Panc1 (cell line): Measurements from ENCODE around the gene FYN. TPM values are rescaled to one million over a fixed set of nuclear protein-coding genes. Genes with fewer than 3 reads are reported as not detected.

Source experiments
- ATAC-seq: fragments of 200-7000 bp; cut with Tn5 transposase; 2 replicates; pipeline ENCODE4 v1.9.1; 2020; ENCODE audit warnings: mild to moderate bottlenecking, moderate library complexity
- BruUV-seq: library from RNA; stranded (reverse); fragments of 400-500 nt; replicated peaks from 2 replicates; lab custom pipeline; 2021; lab: Mats Ljungman, UMichigan
- CTCF ChIA-PET: fragments of 300-600 bp; sonication (Branson Sonifier 250); formaldehyde crosslinking; loops from one replicate; lab custom pipeline; 2022; ENCODE audit warnings: antibody characterized with exemption; lab: Charles Lee
- POLR2A ChIA-PET: fragments of 300-600 bp; sonication (Branson Sonifier 250); formaldehyde crosslinking; loops from one replicate; lab custom pipeline; 2022; ENCODE audit warnings: antibody characterized with exemption; lab: Charles Lee
- DNase-seq: peaks from one replicate; pipeline ENCODE4 v3.0.0-alpha.2; 2010; ENCODE audit warnings: low read depth, low spot score
- H3K27ac ChIP-seq: 2 replicates; pipeline ENCODE4 v1.5.1; 2011; ENCODE audit warnings: mild to moderate bottlenecking, low read length, inconsistent platforms
- H3K27me3 ChIP-seq: fragments of 200-500 bp; sonication (Bioruptor generic); 2 replicates; pipeline ENCODE4 v1.6.0; 2014; ENCODE audit warnings: low read length, inconsistent platforms; ENCODE audit not compliant: control insufficient read depth, insufficient read depth
- H3K36me3 ChIP-seq: fragments of 200-500 bp; sonication (Bioruptor generic); 2 replicates; pipeline ENCODE4 v1.5.1; 2014; ENCODE audit warnings: inconsistent platforms, mild to moderate bottlenecking, low read length, moderate library complexity; ENCODE audit not compliant: control insufficient read depth, insufficient read depth
- H3K4me1 ChIP-seq: 2 replicates; pipeline ENCODE4 v1.5.1; 2011; ENCODE audit warnings: inconsistent platforms, mild to moderate bottlenecking, low read length, moderate library complexity; ENCODE audit not compliant: control insufficient read depth, insufficient read depth
- H3K4me3 ChIP-seq, 2 experiments: 2 replicates each; pipeline ENCODE4 v1.5.1; 2011 to 2012; ENCODE audit warnings: low read depth in 2 of 2, low read length in 2 of 2, mild to moderate bottlenecking in 2 of 2, inconsistent platforms in 1 of 2, moderate library complexity in 1 of 2
- H3K9me3 ChIP-seq: fragments of 200-500 bp; sonication (Bioruptor generic); 2 replicates; pipeline ENCODE4 v1.5.1; 2014; ENCODE audit warnings: low read depth, mild to moderate bottlenecking, inconsistent platforms, low read length, moderate library complexity; ENCODE audit not compliant: control insufficient read depth, insufficient read depth
- CTCF ChIP-seq: fragments of 450-650 bp; IDR thresholded peaks from 2 replicates; pipeline ENCODE4 v1.5.1; 2017; ENCODE audit warnings: mild to moderate bottlenecking
- POLR2AphosphoS5 ChIP-seq: IDR thresholded peaks from 2 replicates; pipeline ENCODE4 v1.6.1; 2012; ENCODE audit warnings: mild to moderate bottlenecking, low read depth, low read length, moderate library complexity
- REST ChIP-seq, 2 experiments: IDR thresholded peaks; 2 replicates each; pipeline ENCODE4 v1.6.1; 2011 to 2012; ENCODE audit warnings: low read depth in 2 of 2, control low read depth in 1 of 2, low read length in 1 of 2, mild to moderate bottlenecking in 1 of 2, moderate library complexity in 1 of 2; ENCODE audit not compliant: insufficient read depth in 1 of 2
- SIN3A ChIP-seq: IDR thresholded peaks from 2 replicates; pipeline ENCODE4 v1.6.1; 2012; ENCODE audit warnings: low read depth, mild to moderate bottlenecking, low read length, moderate library complexity, borderline replicate concordance; ENCODE audit not compliant: insufficient read depth
- TCF7L2 ChIP-seq: IDR thresholded peaks from 2 replicates; pipeline ENCODE4 v1.6.1; 2011; ENCODE audit warnings: mild to moderate bottlenecking, low read depth, low read length, inconsistent platforms
- in situ Hi-C: cut with HindIII; loops from 2 replicates; pipeline ENCODE4 v1.10.0; 2016; ENCODE audit warnings: low sequenced_read_pairs, low pct_unique_long_range_greater_than_20kb
- intact Hi-C: fragments of 100-400 bp; cut with micrococcal nuclease; formaldehyde crosslinking; loops from one replicate; pipeline ENCODE4 v1.10.0; 2022; ENCODE audit not compliant: unreplicated experiment
- total RNA-seq: library from RNA; stranded (reverse); gene quantifications from one replicate; pipeline ENCODE4 v1.2.1, GENCODE V29; 2021; ENCODE audit not compliant: unreplicated experiment

The FYN gene
- total RNA-seq, 1 experiment from 2014 or later, result 4.2 TPM

- Histone ChIP-seq H3K27ac (no peak overlapping the region), H3K27me3 (peaks cover 2% of the 10 kb centered on the region; the same call in 1 of the 2 replicates), H3K4me3 (no peak overlapping the region), H3K9me3 (no peaks in the 10 kb centered on the region), H3K36me3 (no peaks in the 10 kb centered on the region), H3K4me1 (no peaks in the 10 kb centered on the region)
- ATAC-seq (no peak), DNase-seq (no peak)
- intact Hi-C loops, result no loop called here
- BruUV-seq, result no TSS peak
- CTCF ChIA-PET, result no interaction called here
- TF ChIP-seq TCF7L2, result no peak
- TF ChIP-seq CTCF, result no peak
- no peak for TF ChIP-seq REST (IDR thresholded peaks at IDR 0.05; ENCODE audit: insufficient read depth in 1 of 2, low read depth in 2 of 2, low read length in 1 of 2)
- TF ChIP-seq SIN3A, result no peak
- TF ChIP-seq POLR2AphosphoS5, result no peak
- POLR2A ChIA-PET, result no interaction called here
- in situ Hi-C loops, result no loop called here
Measured at GRCh38 chr6:111769365-111770152, 103.7 kb downstream of the FYN start.

- Histone ChIP-seq H3K27ac (no peak overlapping the region), H3K4me3 (no peak overlapping the region), H3K27me3 (peaks cover 2% of the 10 kb centered on the region; the same call in 1 of the 2 replicates), H3K36me3 (no peaks in the 10 kb centered on the region), H3K4me1 (no peaks in the 10 kb centered on the region), H3K9me3 (no peaks in the 10 kb centered on the region)
- no peak for DNase-seq
- ChIA-PET POLR2A (no interaction called here), CTCF (no interaction called here)
- no peak for ATAC-seq
- no TSS peak for BruUV-seq
- TF ChIP-seq POLR2AphosphoS5 (no peak), TCF7L2 (no peak), CTCF (no peak), REST (IDR thresholded peaks at IDR 0.05; ENCODE audit: insufficient read depth in 1 of 2, low read depth in 2 of 2, low read length in 1 of 2) (no peak), SIN3A (no peak)
- in situ Hi-C loops, result no loop called here
- intact Hi-C loops, result no loop called here
Measured at GRCh38 chr6:111768431-111768770, 104.9 kb downstream of the FYN start.
